K562 (cell line): Measurements from ENCODE around the gene MACF1. TPM values are rescaled to one million over a fixed set of nuclear protein-coding genes. Genes with fewer than 3 reads are reported as not detected.

Source experiments
- ARID2 ChIP-seq: fragments of 450-650 bp; IDR thresholded peaks from 2 replicates; pipeline ENCODE4 v1.6.1; 2017; ENCODE audit warnings: antibody characterized with exemption, mild to moderate bottlenecking
- ATF7 ChIP-seq: fragments of 450-650 bp; IDR thresholded peaks from 2 replicates; pipeline ENCODE4 v1.7.1; 2014; ENCODE audit warnings: mild to moderate bottlenecking, moderate library complexity
- CXXC5 ChIP-seq: fragments of 250-450 bp; sonication (Bioruptor Pico); IDR thresholded peaks from 2 replicates; pipeline ENCODE4 v1.8.0; 2022; ENCODE audit warnings: inconsistent platforms, mild to moderate bottlenecking, moderate library complexity
- EZH2 ChIP-seq: IDR thresholded peaks from 2 replicates; pipeline ENCODE4 v1.6.1; 2012; ENCODE audit warnings: low read depth, mild to moderate bottlenecking, inconsistent platforms, low read length, borderline replicate concordance
- FOXM1 ChIP-seq, 2 experiments: fragments of 450-650 bp in 1 of 2; sonication (generic) in 1 of 2; formaldehyde crosslinking in 1 of 2; IDR thresholded peaks; 2 replicates each; pipeline versions ENCODE4 v1.6.1 to v1.9.0; 2017 to 2022; ENCODE audit warnings: low read depth in 2 of 2, mild to moderate bottlenecking in 2 of 2, missing genetic modification reagents in 1 of 2, moderate library complexity in 1 of 2
- HDAC3 ChIP-seq: fragments of 450-650 bp; IDR thresholded peaks from 2 replicates; pipeline ENCODE4 v1.6.1; 2018; ENCODE audit warnings: borderline replicate concordance, mild to moderate bottlenecking, moderate library complexity; ENCODE audit not compliant: partially characterized antibody
- HDAC8 ChIP-seq: fragments of 450-650 bp; IDR thresholded peaks from 2 replicates; pipeline ENCODE4 v1.6.1; 2016; ENCODE audit warnings: mild to moderate bottlenecking, missing genetic modification characterization, moderate library complexity, missing compliant biosample characterization
- HLTF ChIP-seq: fragments of 450-650 bp; IDR thresholded peaks from 2 replicates; pipeline ENCODE4 v1.6.1; 2016
- KHSRP ChIP-seq: fragments of 450-650 bp; IDR thresholded peaks from 2 replicates; pipeline ENCODE4 v1.6.1; 2017
- NCOA1 ChIP-seq: fragments of 450-650 bp; IDR thresholded peaks from 2 replicates; pipeline ENCODE4 v1.6.1; 2016; ENCODE audit warnings: low read depth
- POLR2H ChIP-seq: IDR thresholded peaks from 2 replicates; pipeline ENCODE4 v1.6.1; 2016; ENCODE audit warnings: missing genetic modification characterization, low read depth, mild to moderate bottlenecking, control low read depth, missing compliant biosample characterization, moderate library complexity
- RBM14 ChIP-seq: fragments of 200-400 bp; formaldehyde crosslinking; IDR thresholded peaks from 2 replicates; pipeline ENCODE4 v1.6.1; 2018; ENCODE audit warnings: low read depth, mild to moderate bottlenecking, low read length, moderate library complexity, borderline replicate concordance; ENCODE audit not compliant: insufficient read depth
- RFX5 ChIP-seq: IDR thresholded peaks from 2 replicates; pipeline ENCODE4 v1.6.1; 2011; ENCODE audit warnings: low read depth, mild to moderate bottlenecking, improper control_type of control experiment, low read length
- SMAD4 ChIP-seq: fragments of 250-450 bp; sonication (Bioruptor Pico); conservative IDR thresholded peaks from 2 replicates; pipeline ENCODE4 v1.8.0; 2021; ENCODE audit warnings: inconsistent platforms, mild to moderate bottlenecking, moderate library complexity
- SNRNP70 ChIP-seq: fragments of 200-400 bp; formaldehyde crosslinking; optimal IDR thresholded peaks from 2 replicates; pipeline ENCODE3; 2017; ENCODE audit warnings: low read depth, low read length
- ZNF384 ChIP-seq: IDR thresholded peaks from 2 replicates; pipeline ENCODE4 v1.6.1; 2012; ENCODE audit warnings: low read depth, low read length, improper control_type of control experiment
- ZNF561 ChIP-seq: fragments of 450-650 bp; formaldehyde crosslinking; conservative IDR thresholded peaks from 2 replicates; pipeline ENCODE4 v1.4.0; 2020; ENCODE audit warnings: mild to moderate bottlenecking, moderate library complexity
- polyA plus RNA-seq, 8 experiments: library from polyadenylated mRNA; depleted of rRNA in 4 of 8; stranded (reverse) in 5 of 8; unstranded in 3 of 8; fragments of >200 nt; fragmentation: Nextera tagmentation in 2 of 8; fragmentation: Illumina TruSeq in 1 of 8; extraction: Ambion mirVana in 2 of 8; extraction: Trizol in 1 of 8; gene quantifications; 2 replicates each; pipeline versions ENCODE4 v1.2.1 to v1.2.3, GENCODE V29; 2011 to 2014; ENCODE audit warnings: inconsistent platforms in 1 of 8, missing spikeins in 1 of 8
- total RNA-seq, 7 experiments: library from RNA; depleted of rRNA in 6 of 7; stranded (reverse); fragments of >200 nt in 6 of 7; fragmentation: Illumina TruSeq in 2 of 7; extraction: Trizol in 2 of 7; gene quantifications; 2 replicates each; pipeline versions ENCODE4 v1.2.1 to v1.2.3, GENCODE V29; 2011 to 2021; ENCODE audit warnings: low replicate concordance in 1 of 7
- TF ChIP-seq, protein P1 (sequence below): sonication (generic); IDR thresholded peaks from 2 replicates; pipeline ENCODE4 v1.6.1; 2016
- TF ChIP-seq, protein P2 (sequence below): fragments of 250-450 bp; sonication (Bioruptor Pico); IDR thresholded peaks from 2 replicates; pipeline ENCODE4 v1.8.0; 2021; ENCODE audit warnings: borderline replicate concordance, mild to moderate bottlenecking, moderate library complexity; ENCODE audit not compliant: poor library complexity, severe bottlenecking
- TF ChIP-seq, protein P3 (sequence below): IDR thresholded peaks from 2 replicates; pipeline ENCODE4 v1.6.1; 2011; ENCODE audit warnings: borderline replicate concordance, low read depth, mild to moderate bottlenecking, moderate library complexity, low read length; ENCODE audit not compliant: insufficient read depth, poor library complexity, severe bottlenecking
- TF ChIP-seq, protein P4 (sequence below), 2 experiments: IDR thresholded peaks; 2 replicates each; pipeline ENCODE4 v1.6.1; 2012; ENCODE audit warnings: improper control_type of control experiment in 2 of 2, low read depth in 2 of 2, low read length in 2 of 2, borderline replicate concordance in 1 of 2
- TF ChIP-seq, protein P5 (sequence below): sonication (generic); formaldehyde crosslinking; IDR thresholded peaks from 2 replicates; pipeline ENCODE4 v1.8.1; 2023; ENCODE audit warnings: mild to moderate bottlenecking, missing genetic modification reagents

MACF1 gene
- total and polyA plus RNA-seq, 9 of the 15 experiments (the other 6 are each of a cell fraction or from before 2014, with no cell fraction given): 13.2 to 232 (median 112) TPM

DNA sequence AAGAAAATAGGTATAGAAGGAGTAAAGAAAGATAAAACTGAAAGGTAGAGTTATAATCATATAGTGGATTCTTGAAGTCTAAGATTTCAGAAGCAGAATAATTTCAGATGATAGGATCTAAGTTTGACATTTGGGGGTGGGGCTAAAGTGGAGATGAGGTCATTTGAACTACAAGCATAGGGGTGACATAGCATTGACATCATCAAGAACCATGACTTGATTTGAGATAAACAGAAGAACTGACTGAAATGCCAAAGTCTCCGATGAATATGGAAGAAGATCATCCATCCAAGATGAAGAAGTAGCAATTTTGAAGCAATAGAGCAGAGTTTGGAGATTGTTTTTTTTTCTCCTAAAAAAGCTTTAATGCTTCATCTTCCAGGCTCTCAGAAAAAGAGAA is 122.3 kb downstream of the MACF1 start (continued):
- TF ChIP-seq, protein P1, sequence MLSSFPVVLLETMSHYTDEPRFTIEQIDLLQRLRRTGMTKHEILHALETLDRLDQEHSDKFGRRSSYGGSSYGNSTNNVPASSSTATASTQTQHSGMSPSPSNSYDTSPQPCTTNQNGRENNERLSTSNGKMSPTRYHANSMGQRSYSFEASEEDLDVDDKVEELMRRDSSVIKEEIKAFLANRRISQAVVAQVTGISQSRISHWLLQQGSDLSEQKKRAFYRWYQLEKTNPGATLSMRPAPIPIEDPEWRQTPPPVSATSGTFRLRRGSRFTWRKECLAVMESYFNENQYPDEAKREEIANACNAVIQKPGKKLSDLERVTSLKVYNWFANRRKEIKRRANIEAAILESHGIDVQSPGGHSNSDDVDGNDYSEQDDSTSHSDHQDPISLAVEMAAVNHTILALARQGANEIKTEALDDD: no peak
- TF ChIP-seq ZNF561 (CRISPR knock-in tag): no peak
- TF ChIP-seq ARID2: no peak
- TF ChIP-seq, protein P2, sequence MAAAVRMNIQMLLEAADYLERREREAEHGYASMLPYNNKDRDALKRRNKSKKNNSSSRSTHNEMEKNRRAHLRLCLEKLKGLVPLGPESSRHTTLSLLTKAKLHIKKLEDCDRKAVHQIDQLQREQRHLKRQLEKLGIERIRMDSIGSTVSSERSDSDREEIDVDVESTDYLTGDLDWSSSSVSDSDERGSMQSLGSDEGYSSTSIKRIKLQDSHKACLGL (CRISPR knock-in tag): no peak
- peak; percentile 88 for TF ChIP-seq ATF7
- no peak for TF ChIP-seq SMAD4
- no peak for TF ChIP-seq HDAC8 (tag)
- TF ChIP-seq SNRNP70: no peak
- TF ChIP-seq ZNF384: no peak
- no peak for TF ChIP-seq FOXM1 (IDR thresholded peaks at IDR 0.05; ENCODE audit: low read depth)
- TF ChIP-seq FOXM1 (CRISPR knock-in tag; IDR thresholded peaks at IDR 0.05; ENCODE audit: low read depth): no peak
- TF ChIP-seq EZH2: no peak
- TF ChIP-seq HDAC3: no peak
- TF ChIP-seq, protein P3, sequence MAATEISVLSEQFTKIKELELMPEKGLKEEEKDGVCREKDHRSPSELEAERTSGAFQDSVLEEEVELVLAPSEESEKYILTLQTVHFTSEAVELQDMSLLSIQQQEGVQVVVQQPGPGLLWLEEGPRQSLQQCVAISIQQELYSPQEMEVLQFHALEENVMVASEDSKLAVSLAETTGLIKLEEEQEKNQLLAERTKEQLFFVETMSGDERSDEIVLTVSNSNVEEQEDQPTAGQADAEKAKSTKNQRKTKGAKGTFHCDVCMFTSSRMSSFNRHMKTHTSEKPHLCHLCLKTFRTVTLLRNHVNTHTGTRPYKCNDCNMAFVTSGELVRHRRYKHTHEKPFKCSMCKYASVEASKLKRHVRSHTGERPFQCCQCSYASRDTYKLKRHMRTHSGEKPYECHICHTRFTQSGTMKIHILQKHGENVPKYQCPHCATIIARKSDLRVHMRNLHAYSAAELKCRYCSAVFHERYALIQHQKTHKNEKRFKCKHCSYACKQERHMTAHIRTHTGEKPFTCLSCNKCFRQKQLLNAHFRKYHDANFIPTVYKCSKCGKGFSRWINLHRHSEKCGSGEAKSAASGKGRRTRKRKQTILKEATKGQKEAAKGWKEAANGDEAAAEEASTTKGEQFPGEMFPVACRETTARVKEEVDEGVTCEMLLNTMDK: no peak
- TF ChIP-seq CXXC5 (CRISPR knock-in tag): no peak
- TF ChIP-seq, protein P4, sequence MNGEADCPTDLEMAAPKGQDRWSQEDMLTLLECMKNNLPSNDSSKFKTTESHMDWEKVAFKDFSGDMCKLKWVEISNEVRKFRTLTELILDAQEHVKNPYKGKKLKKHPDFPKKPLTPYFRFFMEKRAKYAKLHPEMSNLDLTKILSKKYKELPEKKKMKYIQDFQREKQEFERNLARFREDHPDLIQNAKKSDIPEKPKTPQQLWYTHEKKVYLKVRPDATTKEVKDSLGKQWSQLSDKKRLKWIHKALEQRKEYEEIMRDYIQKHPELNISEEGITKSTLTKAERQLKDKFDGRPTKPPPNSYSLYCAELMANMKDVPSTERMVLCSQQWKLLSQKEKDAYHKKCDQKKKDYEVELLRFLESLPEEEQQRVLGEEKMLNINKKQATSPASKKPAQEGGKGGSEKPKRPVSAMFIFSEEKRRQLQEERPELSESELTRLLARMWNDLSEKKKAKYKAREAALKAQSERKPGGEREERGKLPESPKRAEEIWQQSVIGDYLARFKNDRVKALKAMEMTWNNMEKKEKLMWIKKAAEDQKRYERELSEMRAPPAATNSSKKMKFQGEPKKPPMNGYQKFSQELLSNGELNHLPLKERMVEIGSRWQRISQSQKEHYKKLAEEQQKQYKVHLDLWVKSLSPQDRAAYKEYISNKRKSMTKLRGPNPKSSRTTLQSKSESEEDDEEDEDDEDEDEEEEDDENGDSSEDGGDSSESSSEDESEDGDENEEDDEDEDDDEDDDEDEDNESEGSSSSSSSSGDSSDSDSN (IDR thresholded peaks at IDR 0.05; ENCODE audit: borderline replicate concordance in 1 of 2, low read depth in 2 of 2, low read length in 2 of 2): no peak
- TF ChIP-seq, protein P5, sequence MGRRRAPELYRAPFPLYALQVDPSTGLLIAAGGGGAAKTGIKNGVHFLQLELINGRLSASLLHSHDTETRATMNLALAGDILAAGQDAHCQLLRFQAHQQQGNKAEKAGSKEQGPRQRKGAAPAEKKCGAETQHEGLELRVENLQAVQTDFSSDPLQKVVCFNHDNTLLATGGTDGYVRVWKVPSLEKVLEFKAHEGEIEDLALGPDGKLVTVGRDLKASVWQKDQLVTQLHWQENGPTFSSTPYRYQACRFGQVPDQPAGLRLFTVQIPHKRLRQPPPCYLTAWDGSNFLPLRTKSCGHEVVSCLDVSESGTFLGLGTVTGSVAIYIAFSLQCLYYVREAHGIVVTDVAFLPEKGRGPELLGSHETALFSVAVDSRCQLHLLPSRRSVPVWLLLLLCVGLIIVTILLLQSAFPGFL: no peak
- TF ChIP-seq KHSRP: peak; percentile 44; the same call in 1 of the 2 replicates
- peak; percentile 67 for TF ChIP-seq NCOA1
- TF ChIP-seq RFX5: no peak
- no peak for TF ChIP-seq RBM14
- no peak for TF ChIP-seq HLTF
- no peak for TF ChIP-seq POLR2H
